Esophagus muscularis mucosa (tissue), 4 donors: ENCODE data around the gene ZNF445. TPM values are rescaled to one million over a fixed set of nuclear protein-coding genes. Genes with fewer than 3 reads are reported as not detected.
"Not testable (repeated sequence)": the region's sequence is repeated elsewhere in the genome, so short reads cannot be mapped to it uniquely, and the experiment has no call there.

Experiments used
- DNase-seq: peaks from one replicate; pipeline ENCODE4 v3.0.0-alpha.2; 2017; ENCODE audit errors: extremely low spot score
- H3K27ac ChIP-seq, 4 donors: fragments of 200-600 bp; sonication (generic); replicated peaks in 1 of 4; 1 replicate in 3 of 4; 2 replicates in 1 of 4; pipeline ENCODE4 v1.5.1; 2016 to 2019; ENCODE audit warnings: mild to moderate bottlenecking in 1 of 4
- H3K27me3 ChIP-seq, 4 donors: fragments of 200-600 bp; sonication (generic); one replicate each; pipeline versions ENCODE4 v1.5.1 to v1.6.0; 2016 to 2019
- H3K36me3 ChIP-seq, 4 donors: fragments of 200-600 bp; sonication (generic); one replicate each; pipeline ENCODE4 v1.5.1; 2016 to 2019
- H3K4me1 ChIP-seq, 4 donors: fragments of 200-600 bp; sonication (generic); one replicate each; pipeline ENCODE4 v1.5.1; 2016 to 2019
- H3K4me3 ChIP-seq, 4 donors: fragments of 200-600 bp; sonication (generic); 1 replicate in 2 of 4; 2 replicates in 2 of 4; pipeline ENCODE4 v1.5.1; 2016 to 2019; ENCODE audit warnings: mild to moderate bottlenecking in 4 of 4, moderate library complexity in 1 of 4
- H3K9me3 ChIP-seq, 4 donors: fragments of 200-600 bp; sonication (generic); 1 replicate in 3 of 4; 2 replicates in 1 of 4; pipeline ENCODE4 v1.5.1; 2016 to 2019
- EP300 ChIP-seq: sonication (generic); formaldehyde crosslinking; IDR thresholded peaks from one replicate; pipeline ENCODE4 v1.6.1; 2017; ENCODE audit warnings: antibody characterized with exemption
- POLR2A ChIP-seq: fragments of 450-650 bp; IDR thresholded peaks from one replicate; pipeline ENCODE4 v1.6.1; 2017; ENCODE audit warnings: antibody characterized with exemption, moderate library complexity, mild to moderate bottlenecking, low read depth
- POLR2AphosphoS5 ChIP-seq, 2 donors: sonication (generic); formaldehyde crosslinking; IDR thresholded peaks; one replicate each; pipeline ENCODE4 v1.6.1; 2017; ENCODE audit warnings: antibody characterized with exemption in 2 of 2
- WGBS: methylation state at CpG from one replicate; pipeline ENCODE4 v1.1.5; 2018; 5-methylcytosine and 5-hydroxymethylcytosine counted together
- intact Hi-C: fragments of 100-400 bp; cut with DNase I; formaldehyde crosslinking; loops from one replicate; pipeline ENCODE4 v1.15.1; 2023
- total RNA-seq, 4 donors: library from RNA; depleted of rRNA; stranded (reverse); fragments of >200 nt; gene quantifications; one replicate each; pipeline versions ENCODE4 v1.1.0 to v1.2.1, GENCODE V29; 2016
- TF ChIP-seq, protein P1 (sequence below), 3 experiments: fragments of 200-600 bp in 2 of 3; fragments of 450-650 bp in 1 of 3; sonication (generic) in 2 of 3; IDR thresholded peaks; one replicate each; pipeline ENCODE4 v1.5.1; 2017 to 2019; ENCODE audit warnings: antibody characterized with exemption in 3 of 3, mild to moderate bottlenecking in 2 of 3, moderate library complexity in 1 of 3

The ZNF445 gene
- total RNA-seq, 4 donors from 2014 or later: 6.5 to 11.9 (median 10.1) TPM

DNA sequence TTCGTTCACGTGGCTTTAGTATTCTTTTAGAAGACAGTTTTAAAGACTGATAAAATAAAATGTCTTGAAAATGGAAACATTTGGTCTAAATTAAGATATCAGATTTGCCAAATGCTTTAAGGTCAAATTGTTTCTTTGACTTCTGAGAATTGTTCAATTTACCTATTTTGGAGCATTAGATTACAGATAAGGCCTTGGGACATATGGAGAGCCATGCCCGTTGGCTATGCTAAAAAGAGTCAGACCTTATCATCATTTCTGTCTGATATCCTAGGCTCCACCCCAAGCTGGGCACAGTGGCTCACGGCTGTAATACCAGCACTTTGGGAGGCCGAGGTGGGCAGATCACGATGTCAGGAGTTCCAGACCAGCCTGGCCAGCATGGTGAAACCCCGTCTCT is 13.0 kb downstream of the ZNF445 start:
- intact Hi-C loops: no loop called here
- TF ChIP-seq POLR2A (no peak), POLR2AphosphoS5 (IDR thresholded peaks at IDR 0.05) (no peak), EP300 (no peak)
- Histone ChIP-seq H3K9me3 (peaks cover 0 to 13% (median 4%) of the 10 kb centered on the region in 4 donors), H3K27me3 (no peaks in the 10 kb centered on the region), H3K4me1 (no peaks in the 10 kb centered on the region), H3K27ac (no peak overlapping the region), H3K36me3 (peaks cover 0 to 47% (median 34%) of the 10 kb centered on the region in 4 donors), H3K4me3 (no peak overlapping the region)
- WGBS: 95% methylated on average over 7 of the region's 7 CpGs
- DNase-seq: no peak

- Histone ChIP-seq H3K9me3 (peaks cover 0 to 13% (median 4%) of the 10 kb centered on the region in 4 donors), H3K36me3 (peaks cover 22 to 71% (median 54%) of the 10 kb centered on the region in 4 donors)
- H3K4me1 ChIP-seq, H3K4me3 ChIP-seq, H3K27me3 ChIP-seq, H3K27ac ChIP-seq, intact Hi-C loops, DNase-seq: not testable (repeated sequence)
- WGBS: 98% methylated on average over 4 of the region's 4 CpGs
Observed at GRCh38 chr3:44460050-44460449, 17.4 kb downstream of the ZNF445 start.

DNA sequence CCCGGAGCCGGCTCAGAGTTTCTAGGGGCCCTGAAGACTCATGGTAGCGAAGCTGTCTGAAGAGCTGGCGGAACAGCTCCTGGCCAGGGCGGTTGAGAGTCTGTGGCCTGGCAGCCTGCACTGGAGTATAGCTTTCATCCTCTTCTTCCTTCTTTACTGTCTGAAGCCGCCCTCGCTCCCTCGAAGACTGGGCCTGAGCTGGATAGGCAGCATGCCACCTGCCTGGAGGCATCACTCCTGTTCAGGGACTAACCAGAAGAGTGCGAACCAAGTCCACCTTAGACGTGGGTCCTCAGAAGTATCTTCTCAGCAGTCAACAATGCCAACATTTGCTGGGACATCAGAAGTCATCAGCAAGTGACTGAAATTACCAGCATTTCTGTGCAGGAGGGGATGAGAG is 22.2 kb downstream of the ZNF445 start:
- Histone ChIP-seq H3K27ac (no peak overlapping the region), H3K4me3 (no peak overlapping the region), H3K4me1 (no peaks in the 10 kb centered on the region), H3K27me3 (no peaks in the 10 kb centered on the region), H3K9me3 (peaks cover 0 to 6% (median under 1%) of the 10 kb centered on the region in 4 donors), H3K36me3 (peaks cover 53 to 79% (median 70%) of the 10 kb centered on the region in 4 donors)
- 96% methylated on average over 10 of the region's 10 CpGs for WGBS
- intact Hi-C loops: no loop called here
- no peak for DNase-seq
- no peak for TF ChIP-seq POLR2A
- TF ChIP-seq, protein P1, sequence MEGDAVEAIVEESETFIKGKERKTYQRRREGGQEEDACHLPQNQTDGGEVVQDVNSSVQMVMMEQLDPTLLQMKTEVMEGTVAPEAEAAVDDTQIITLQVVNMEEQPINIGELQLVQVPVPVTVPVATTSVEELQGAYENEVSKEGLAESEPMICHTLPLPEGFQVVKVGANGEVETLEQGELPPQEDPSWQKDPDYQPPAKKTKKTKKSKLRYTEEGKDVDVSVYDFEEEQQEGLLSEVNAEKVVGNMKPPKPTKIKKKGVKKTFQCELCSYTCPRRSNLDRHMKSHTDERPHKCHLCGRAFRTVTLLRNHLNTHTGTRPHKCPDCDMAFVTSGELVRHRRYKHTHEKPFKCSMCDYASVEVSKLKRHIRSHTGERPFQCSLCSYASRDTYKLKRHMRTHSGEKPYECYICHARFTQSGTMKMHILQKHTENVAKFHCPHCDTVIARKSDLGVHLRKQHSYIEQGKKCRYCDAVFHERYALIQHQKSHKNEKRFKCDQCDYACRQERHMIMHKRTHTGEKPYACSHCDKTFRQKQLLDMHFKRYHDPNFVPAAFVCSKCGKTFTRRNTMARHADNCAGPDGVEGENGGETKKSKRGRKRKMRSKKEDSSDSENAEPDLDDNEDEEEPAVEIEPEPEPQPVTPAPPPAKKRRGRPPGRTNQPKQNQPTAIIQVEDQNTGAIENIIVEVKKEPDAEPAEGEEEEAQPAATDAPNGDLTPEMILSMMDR (IDR thresholded peaks at IDR 0.05): no peak
- no peak for TF ChIP-seq EP300
- no peak for TF ChIP-seq POLR2AphosphoS5 (IDR thresholded peaks at IDR 0.05)

DNA sequence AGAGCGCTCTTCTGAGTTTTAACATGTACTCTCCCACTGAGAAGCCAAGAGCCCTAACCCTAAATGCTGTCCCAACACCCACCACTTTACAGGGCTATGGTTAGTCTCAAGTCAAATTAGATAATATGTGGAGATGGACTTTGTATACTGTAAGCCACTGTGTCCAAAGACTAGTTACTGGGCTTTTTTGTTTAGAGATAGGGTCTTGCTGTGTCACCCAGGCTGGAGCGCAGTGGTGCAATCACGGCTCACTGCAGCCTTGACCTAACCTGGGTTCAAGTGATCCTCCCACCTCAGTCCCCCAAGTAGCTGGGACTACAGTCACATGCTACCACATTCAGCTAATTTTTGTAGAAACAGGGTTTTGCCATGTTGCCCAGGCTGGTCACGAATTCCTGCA is 23.2 kb downstream of the ZNF445 start:
- H3K4me3 ChIP-seq: no peak overlapping the region
- intact Hi-C loops: no loop called here
- WGBS: 65% methylated on average over 4 of the region's 4 CpGs
- no peaks in the 10 kb centered on the region for H3K4me1 ChIP-seq
- H3K36me3 ChIP-seq: peaks cover 63 to 90% (median 81%) of the 10 kb centered on the region in 4 donors
- DNase-seq: no peak
- no peak overlapping the region for H3K27ac ChIP-seq
- no peaks in the 10 kb centered on the region for H3K9me3 ChIP-seq
- TF ChIP-seq EP300 (no peak), POLR2A (no peak), POLR2AphosphoS5 (IDR thresholded peaks at IDR 0.05) (no peak)
- TF ChIP-seq, protein P1 (IDR thresholded peaks at IDR 0.05): no peak
- H3K27me3 ChIP-seq: no peaks in the 10 kb centered on the region

GRCh38 chr3:44451441-44451840 is 26.0 kb downstream of the ZNF445 start:
- no peaks in the 10 kb centered on the region for H3K4me1 ChIP-seq
- H3K36me3 ChIP-seq: peaks cover 69 to 94% (median 92%) of the 10 kb centered on the region in 4 donors
- H3K27ac ChIP-seq: no peak overlapping the region
- DNase-seq: no peak
- H3K4me3 ChIP-seq: no peak overlapping the region
- TF ChIP-seq EP300: no peak
- TF ChIP-seq POLR2AphosphoS5 (IDR thresholded peaks at IDR 0.05): no peak
- TF ChIP-seq, protein P1 (IDR thresholded peaks at IDR 0.05): no peak
- TF ChIP-seq POLR2A: no peak
- intact Hi-C loops: no loop called here
- WGBS: 96% methylated on average over 3 of the region's 3 CpGs
- no peaks in the 10 kb centered on the region for H3K9me3 ChIP-seq
- H3K27me3 ChIP-seq: no peaks in the 10 kb centered on the region

DNA sequence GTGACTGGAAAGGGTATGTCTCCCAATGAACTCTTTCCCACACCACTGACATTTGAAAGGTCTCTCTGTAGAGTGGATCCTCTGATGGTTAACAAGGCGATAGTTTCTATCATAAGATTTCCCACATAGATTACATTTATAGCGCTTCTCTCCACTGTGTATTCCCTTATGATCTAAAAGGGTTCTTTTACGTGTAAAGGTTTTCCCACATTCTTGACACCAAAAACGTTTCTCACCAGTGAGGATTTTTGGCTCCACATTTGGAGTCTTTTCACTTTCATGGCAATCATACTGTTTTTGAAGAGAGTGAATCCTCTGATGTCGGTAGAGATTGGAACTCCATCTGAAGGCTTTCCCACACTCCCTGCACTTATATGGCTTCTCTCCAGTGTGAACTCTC is 30.5 kb downstream of the ZNF445 start:
- no peaks in the 10 kb centered on the region for H3K27me3 ChIP-seq
- TF ChIP-seq POLR2AphosphoS5 (IDR thresholded peaks at IDR 0.05) (no peak), POLR2A (no peak), EP300 (no peak)
- TF ChIP-seq, protein P1 (IDR thresholded peaks at IDR 0.05): no peak
- H3K9me3 ChIP-seq: no peaks in the 10 kb centered on the region
- WGBS: 91% methylated on average over 5 of the region's 5 CpGs
- no peak for DNase-seq
- peaks cover 48 to 88% (median 78%) of the 10 kb centered on the region in 4 donors for H3K36me3 ChIP-seq
- H3K4me3 ChIP-seq: no peak overlapping the region
- intact Hi-C loops: no loop called here
- no peak overlapping the region for H3K27ac ChIP-seq
- no peaks in the 10 kb centered on the region for H3K4me1 ChIP-seq
